GM23338 (cell line): Measurements from ENCODE around the gene LRBA. TPM values are rescaled to one million over a fixed set of nuclear protein-coding genes. Genes with fewer than 3 reads are reported as not detected.

Experiments
- ATAC-seq: fragments of 200-7000 bp; cut with Tn5 transposase; 3 replicates; pipeline ENCODE4 v1.9.1; 2020
- DNase-seq: peaks from one replicate; pipeline ENCODE4 v3.0.0-alpha.2; 2015; ENCODE audit warnings: low spot score
- H2AFZ ChIP-seq: fragments of 200-600 bp; sonication (generic); 2 replicates; pipeline ENCODE4 v1.8.0; 2016; ENCODE audit warnings: antibody characterized with exemption, mild to moderate bottlenecking, moderate library complexity
- H3F3A ChIP-seq: fragments of 200-600 bp; sonication (generic); replicated peaks from 2 replicates; pipeline ENCODE4 v1.8.0; 2017; ENCODE audit warnings: antibody characterized with exemption, mixed run types, low read depth
- H3K27ac ChIP-seq: fragments of 200-600 bp; sonication (generic); 2 replicates; pipeline ENCODE4 v1.6.1; 2016; ENCODE audit warnings: low read depth
- H3K27me3 ChIP-seq: fragments of 200-600 bp; sonication (generic); 2 replicates; pipeline ENCODE4 v1.8.0; 2016; ENCODE audit warnings: mild to moderate bottlenecking, mixed run types, moderate library complexity; ENCODE audit not compliant: insufficient read depth
- H3K36me3 ChIP-seq: fragments of 200-600 bp; sonication (generic); 2 replicates; pipeline ENCODE4 v1.8.0; 2016; ENCODE audit warnings: mild to moderate bottlenecking; ENCODE audit not compliant: insufficient read depth
- H3K4me1 ChIP-seq: fragments of 200-600 bp; sonication (generic); 2 replicates; pipeline ENCODE4 v1.8.0; 2016; ENCODE audit warnings: mild to moderate bottlenecking, moderate library complexity; ENCODE audit not compliant: insufficient read depth
- H3K4me2 ChIP-seq: fragments of 200-600 bp; sonication (generic); 2 replicates; pipeline ENCODE4 v1.7.1; 2017; ENCODE audit warnings: mixed run types
- H3K4me3 ChIP-seq: fragments of 200-600 bp; sonication (generic); 2 replicates; pipeline ENCODE4 v1.6.1; 2016; ENCODE audit warnings: mixed run types
- H3K79me2 ChIP-seq: fragments of 200-600 bp; sonication (generic); replicated peaks from 2 replicates; pipeline ENCODE4 v1.8.0; 2017; ENCODE audit warnings: mild to moderate bottlenecking; ENCODE audit not compliant: insufficient read depth
- H3K9me2 ChIP-seq: fragments of 200-600 bp; sonication (generic); 2 replicates; pipeline ENCODE4 v1.8.0; 2017; ENCODE audit not compliant: insufficient read depth
- H4K20me1 ChIP-seq: fragments of 200-600 bp; sonication (generic); replicated peaks from 2 replicates; pipeline ENCODE4 v1.8.0; 2017; ENCODE audit warnings: mild to moderate bottlenecking; ENCODE audit not compliant: insufficient read depth
- H3K27ac Mint-ChIP-seq: 2 replicates; pipeline ENCODE4 v1.8.0; 2020; ENCODE audit warnings: inconsistent platforms, mild to moderate bottlenecking, moderate library complexity, mixed read lengths
- H3K27me3 Mint-ChIP-seq: 3 replicates; pipeline ENCODE4 v1.8.0; 2022; ENCODE audit warnings: low read depth, mild to moderate bottlenecking, moderate library complexity, mixed read lengths, inconsistent platforms; ENCODE audit not compliant: insufficient read depth, poor library complexity
- H3K36me3 Mint-ChIP-seq: 3 replicates; pipeline ENCODE4 v1.8.0; 2021; ENCODE audit warnings: low read depth, mild to moderate bottlenecking, inconsistent platforms, moderate library complexity, mixed read lengths
- H3K4me1 Mint-ChIP-seq: 3 replicates; pipeline ENCODE4 v1.8.0; 2020; ENCODE audit warnings: mild to moderate bottlenecking, inconsistent platforms, mixed read lengths
- H3K4me3 Mint-ChIP-seq: 3 replicates; pipeline ENCODE4 v1.8.0; 2021; ENCODE audit warnings: moderate library complexity, mild to moderate bottlenecking, inconsistent platforms, mixed read lengths
- H3K9me3 Mint-ChIP-seq: 3 replicates; pipeline ENCODE4 v1.8.0; 2020; ENCODE audit warnings: moderate library complexity, mild to moderate bottlenecking, inconsistent platforms, mixed read lengths
- CREB1 ChIP-seq: fragments of 250-450 bp; sonication (Bioruptor Pico); IDR thresholded peaks from 2 replicates; pipeline ENCODE4 v1.5.0; 2020; ENCODE audit warnings: low read depth, mild to moderate bottlenecking, moderate library complexity
- NANOG ChIP-seq: IDR thresholded peaks from 2 replicates; pipeline ENCODE4 v1.6.1; 2016; ENCODE audit warnings: antibody characterized with exemption, borderline replicate concordance
- STAT1 ChIP-seq: IDR thresholded peaks from one replicate; pipeline ENCODE4 v1.6.1; 2016; ENCODE audit warnings: antibody characterized with exemption; ENCODE audit not compliant: unreplicated experiment
- ZNF331 ChIP-seq: fragments of 250-450 bp; sonication (Bioruptor Pico); IDR thresholded peaks from 2 replicates; pipeline ENCODE4 v1.5.0; 2020; ENCODE audit warnings: low read depth, mild to moderate bottlenecking, moderate library complexity
- polyA plus RNA-seq: library from polyadenylated mRNA; unstranded; fragments of >200 nt; fragmentation: Nextera tagmentation; extraction: Ambion mirVana; gene quantifications from 2 replicates; pipeline ENCODE4 v1.2.1, GENCODE V29; 2016
- total RNA-seq: library from RNA; depleted of rRNA; stranded (reverse); fragments of >200 nt; shearing (Covaris generic); gene quantifications from 2 replicates; pipeline ENCODE4 v1.2.3, GENCODE V29; 2014
- TF ChIP-seq, protein P1 (sequence below): fragments of 250-450 bp; sonication (Bioruptor Pico); IDR thresholded peaks from 2 replicates; pipeline ENCODE4 v1.5.0; 2020; ENCODE audit warnings: mild to moderate bottlenecking, moderate library complexity
- TF ChIP-seq, protein P2 (sequence below): IDR thresholded peaks from one replicate; pipeline ENCODE4 v1.6.1; 2018; ENCODE audit warnings: antibody characterized with exemption; ENCODE audit not compliant: unreplicated experiment

Gene LRBA
- total and polyA plus RNA-seq, 2 experiments from 2014 or later: 23.3 to 126 TPM

DNA sequence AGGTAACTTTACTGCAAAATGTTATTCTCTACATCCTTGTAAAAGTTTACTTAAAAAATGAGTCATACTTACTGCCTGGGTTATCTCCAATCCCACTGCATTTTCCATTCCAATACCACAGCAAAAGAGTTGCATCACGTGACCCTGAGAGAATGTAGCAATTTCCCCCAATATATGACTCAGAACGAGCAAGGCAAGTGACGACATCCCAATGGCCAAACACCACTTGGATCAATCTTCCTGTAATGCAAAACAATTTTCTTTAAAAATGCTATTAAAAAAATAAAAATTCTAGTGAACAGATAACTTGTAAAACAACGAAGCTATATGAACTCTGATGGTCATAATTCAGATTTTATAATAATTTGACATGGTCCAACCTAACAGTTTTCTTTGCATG, 712.5 kb downstream of the LRBA start (continued):
- TF ChIP-seq, protein P1, sequence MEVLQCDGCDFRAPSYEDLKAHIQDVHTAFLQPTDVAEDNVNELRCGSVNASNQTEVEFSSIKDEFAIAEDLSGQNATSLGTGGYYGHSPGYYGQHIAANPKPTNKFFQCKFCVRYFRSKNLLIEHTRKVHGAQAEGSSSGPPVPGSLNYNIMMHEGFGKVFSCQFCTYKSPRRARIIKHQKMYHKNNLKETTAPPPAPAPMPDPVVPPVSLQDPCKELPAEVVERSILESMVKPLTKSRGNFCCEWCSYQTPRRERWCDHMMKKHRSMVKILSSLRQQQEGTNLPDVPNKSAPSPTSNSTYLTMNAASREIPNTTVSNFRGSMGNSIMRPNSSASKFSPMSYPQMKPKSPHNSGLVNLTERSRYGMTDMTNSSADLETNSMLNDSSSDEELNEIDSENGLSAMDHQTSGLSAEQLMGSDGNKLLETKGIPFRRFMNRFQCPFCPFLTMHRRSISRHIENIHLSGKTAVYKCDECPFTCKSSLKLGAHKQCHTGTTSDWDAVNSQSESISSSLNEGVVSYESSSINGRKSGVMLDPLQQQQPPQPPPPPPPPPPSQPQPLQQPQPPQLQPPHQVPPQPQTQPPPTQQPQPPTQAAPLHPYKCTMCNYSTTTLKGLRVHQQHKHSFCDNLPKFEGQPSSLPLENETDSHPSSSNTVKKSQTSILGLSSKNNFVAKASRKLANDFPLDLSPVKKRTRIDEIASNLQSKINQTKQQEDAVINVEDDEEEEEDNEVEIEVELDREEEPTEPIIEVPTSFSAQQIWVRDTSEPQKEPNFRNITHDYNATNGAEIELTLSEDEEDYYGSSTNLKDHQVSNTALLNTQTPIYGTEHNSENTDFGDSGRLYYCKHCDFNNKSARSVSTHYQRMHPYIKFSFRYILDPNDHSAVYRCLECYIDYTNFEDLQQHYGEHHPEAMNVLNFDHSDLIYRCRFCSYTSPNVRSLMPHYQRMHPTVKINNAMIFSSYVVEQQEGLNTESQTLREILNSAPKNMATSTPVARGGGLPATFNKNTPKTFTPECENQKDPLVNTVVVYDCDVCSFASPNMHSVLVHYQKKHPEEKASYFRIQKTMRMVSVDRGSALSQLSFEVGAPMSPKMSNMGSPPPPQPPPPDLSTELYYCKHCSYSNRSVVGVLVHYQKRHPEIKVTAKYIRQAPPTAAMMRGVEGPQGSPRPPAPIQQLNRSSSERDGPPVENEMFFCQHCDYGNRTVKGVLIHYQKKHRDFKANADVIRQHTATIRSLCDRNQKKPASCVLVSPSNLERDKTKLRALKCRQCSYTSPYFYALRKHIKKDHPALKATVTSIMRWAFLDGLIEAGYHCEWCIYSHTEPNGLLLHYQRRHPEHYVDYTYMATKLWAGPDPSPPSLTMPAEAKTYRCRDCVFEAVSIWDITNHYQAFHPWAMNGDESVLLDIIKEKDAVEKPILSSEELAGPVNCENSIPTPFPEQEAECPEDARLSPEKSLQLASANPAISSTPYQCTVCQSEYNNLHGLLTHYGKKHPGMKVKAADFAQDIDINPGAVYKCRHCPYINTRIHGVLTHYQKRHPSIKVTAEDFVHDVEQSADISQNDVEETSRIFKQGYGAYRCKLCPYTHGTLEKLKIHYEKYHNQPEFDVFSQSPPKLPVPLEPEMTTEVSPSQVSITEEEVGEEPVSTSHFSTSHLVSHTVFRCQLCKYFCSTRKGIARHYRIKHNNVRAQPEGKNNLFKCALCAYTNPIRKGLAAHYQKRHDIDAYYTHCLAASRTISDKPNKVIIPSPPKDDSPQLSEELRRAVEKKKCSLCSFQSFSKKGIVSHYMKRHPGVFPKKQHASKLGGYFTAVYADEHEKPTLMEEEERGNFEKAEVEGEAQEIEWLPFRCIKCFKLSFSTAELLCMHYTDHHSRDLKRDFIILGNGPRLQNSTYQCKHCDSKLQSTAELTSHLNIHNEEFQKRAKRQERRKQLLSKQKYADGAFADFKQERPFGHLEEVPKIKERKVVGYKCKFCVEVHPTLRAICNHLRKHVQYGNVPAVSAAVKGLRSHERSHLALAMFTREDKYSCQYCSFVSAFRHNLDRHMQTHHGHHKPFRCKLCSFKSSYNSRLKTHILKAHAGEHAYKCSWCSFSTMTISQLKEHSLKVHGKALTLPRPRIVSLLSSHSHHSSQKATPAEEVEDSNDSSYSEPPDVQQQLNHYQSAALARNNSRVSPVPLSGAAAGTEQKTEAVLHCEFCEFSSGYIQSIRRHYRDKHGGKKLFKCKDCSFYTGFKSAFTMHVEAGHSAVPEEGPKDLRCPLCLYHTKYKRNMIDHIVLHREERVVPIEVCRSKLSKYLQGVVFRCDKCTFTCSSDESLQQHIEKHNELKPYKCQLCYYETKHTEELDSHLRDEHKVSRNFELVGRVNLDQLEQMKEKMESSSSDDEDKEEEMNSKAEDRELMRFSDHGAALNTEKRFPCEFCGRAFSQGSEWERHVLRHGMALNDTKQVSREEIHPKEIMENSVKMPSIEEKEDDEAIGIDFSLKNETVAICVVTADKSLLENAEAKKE (CRISPR knock-in tag): no peak
- TF ChIP-seq NANOG (no peak), STAT1 (no peak), ZNF331 (CRISPR knock-in tag) (no peak)

DNA sequence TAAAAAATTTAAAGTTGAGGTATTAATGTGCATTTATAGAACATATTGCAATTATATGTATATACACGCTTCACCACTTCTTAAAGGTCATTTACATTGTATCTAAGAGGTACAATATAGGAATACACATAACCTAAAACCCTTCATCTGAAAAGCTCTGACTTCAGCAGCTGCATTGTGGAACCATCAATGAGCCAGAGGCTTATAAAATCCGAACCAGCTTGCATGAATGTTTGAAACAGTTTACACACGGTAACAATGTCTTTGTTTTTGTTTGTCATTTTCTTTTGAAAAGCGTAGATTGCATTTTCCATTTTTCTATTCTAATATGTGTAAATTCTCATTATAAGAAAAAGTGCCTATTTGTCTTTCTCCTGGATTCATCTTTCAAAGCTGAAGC, 715.3 kb downstream of the LRBA start:
- DNase-seq (no peak), ATAC-seq (no peak)
- no peaks in the 10 kb centered on the region for H3K9me3 Mint-ChIP-seq
- no peak overlapping the region for H3K27ac Mint-ChIP-seq
- H3K4me3 Mint-ChIP-seq: no peak overlapping the region
- H3F3A ChIP-seq: no peaks in the 10 kb centered on the region
- no peak overlapping the region for H3K27ac ChIP-seq
- no peaks in the 10 kb centered on the region for H3K27me3 ChIP-seq
- H3K36me3 ChIP-seq: no peaks in the 10 kb centered on the region
- no peaks in the 10 kb centered on the region for H3K36me3 Mint-ChIP-seq
- H3K27me3 Mint-ChIP-seq: no peaks in the 10 kb centered on the region
- no peak overlapping the region for H3K4me2 ChIP-seq
- no peak overlapping the region for H2AFZ ChIP-seq
- H3K4me1 ChIP-seq: peaks cover 4% of the 10 kb centered on the region; the same call in 1 of the 2 replicates
- H3K9me2 ChIP-seq: no peaks in the 10 kb centered on the region
- H4K20me1 ChIP-seq: no peaks in the 10 kb centered on the region
- peaks cover 3% of the 10 kb centered on the region; the same call in 2 of the 3 replicates for H3K4me1 Mint-ChIP-seq
- no peak overlapping the region for H3K4me3 ChIP-seq
- TF ChIP-seq CREB1 (CRISPR knock-in tag): no peak
- TF ChIP-seq, protein P2, sequence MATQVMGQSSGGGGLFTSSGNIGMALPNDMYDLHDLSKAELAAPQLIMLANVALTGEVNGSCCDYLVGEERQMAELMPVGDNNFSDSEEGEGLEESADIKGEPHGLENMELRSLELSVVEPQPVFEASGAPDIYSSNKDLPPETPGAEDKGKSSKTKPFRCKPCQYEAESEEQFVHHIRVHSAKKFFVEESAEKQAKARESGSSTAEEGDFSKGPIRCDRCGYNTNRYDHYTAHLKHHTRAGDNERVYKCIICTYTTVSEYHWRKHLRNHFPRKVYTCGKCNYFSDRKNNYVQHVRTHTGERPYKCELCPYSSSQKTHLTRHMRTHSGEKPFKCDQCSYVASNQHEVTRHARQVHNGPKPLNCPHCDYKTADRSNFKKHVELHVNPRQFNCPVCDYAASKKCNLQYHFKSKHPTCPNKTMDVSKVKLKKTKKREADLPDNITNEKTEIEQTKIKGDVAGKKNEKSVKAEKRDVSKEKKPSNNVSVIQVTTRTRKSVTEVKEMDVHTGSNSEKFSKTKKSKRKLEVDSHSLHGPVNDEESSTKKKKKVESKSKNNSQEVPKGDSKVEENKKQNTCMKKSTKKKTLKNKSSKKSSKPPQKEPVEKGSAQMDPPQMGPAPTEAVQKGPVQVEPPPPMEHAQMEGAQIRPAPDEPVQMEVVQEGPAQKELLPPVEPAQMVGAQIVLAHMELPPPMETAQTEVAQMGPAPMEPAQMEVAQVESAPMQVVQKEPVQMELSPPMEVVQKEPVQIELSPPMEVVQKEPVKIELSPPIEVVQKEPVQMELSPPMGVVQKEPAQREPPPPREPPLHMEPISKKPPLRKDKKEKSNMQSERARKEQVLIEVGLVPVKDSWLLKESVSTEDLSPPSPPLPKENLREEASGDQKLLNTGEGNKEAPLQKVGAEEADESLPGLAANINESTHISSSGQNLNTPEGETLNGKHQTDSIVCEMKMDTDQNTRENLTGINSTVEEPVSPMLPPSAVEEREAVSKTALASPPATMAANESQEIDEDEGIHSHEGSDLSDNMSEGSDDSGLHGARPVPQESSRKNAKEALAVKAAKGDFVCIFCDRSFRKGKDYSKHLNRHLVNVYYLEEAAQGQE: no peak
- no peaks in the 10 kb centered on the region for H3K79me2 ChIP-seq
